ENCODE data around the gene UFD1.

DNA sequence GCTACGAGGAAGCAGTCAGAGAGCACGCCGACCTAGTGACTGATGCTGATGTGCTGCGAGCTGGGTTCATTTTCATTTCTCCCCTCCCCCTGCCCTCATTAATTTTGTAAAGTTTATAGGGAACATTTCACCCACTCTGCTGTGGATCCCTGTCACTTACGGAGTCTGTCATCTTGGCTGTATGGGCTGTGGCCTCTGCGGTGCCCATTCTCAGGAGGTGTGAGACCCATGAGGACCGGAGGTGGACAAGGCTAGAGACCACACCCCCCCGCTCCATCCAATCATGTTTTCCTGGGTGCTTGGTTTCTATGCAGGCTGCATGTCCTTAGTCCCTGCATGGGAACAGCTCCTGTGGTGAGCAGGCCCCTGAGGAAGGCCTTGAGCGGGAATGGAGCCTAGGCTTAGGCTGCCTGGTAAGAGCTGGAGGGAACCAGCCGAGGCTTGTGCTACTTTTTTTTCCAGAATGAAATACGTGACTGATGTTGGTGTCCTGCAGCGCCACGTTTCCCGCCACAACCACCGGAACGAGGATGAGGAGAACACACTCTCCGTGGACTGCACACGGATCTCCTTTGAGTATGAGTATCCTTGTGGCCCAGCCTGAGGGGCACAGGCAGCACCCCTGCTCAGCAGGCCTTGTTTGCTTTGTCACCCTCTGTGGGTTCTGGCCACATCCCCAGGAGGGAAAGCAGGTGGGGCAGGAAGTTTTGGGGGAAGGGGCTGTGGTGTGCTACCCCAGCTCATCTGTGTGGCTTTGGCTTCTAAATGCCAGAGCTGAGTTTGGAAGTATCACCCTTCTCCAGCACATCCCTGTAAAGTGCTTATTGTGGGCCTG lies 26.1 kb upstream of the UFD1 start:
- TF ChIP-seq CTCF (IDR thresholded peaks at IDR 0.05) (no peak), EZH2 (IDR thresholded peaks at IDR 0.05; ENCODE audit: borderline replicate concordance, insufficient read depth, low read depth, low read length, poor library complexity, severe bottlenecking) (no peak)
